GM19023 (cell line): ENCODE measurements around the gene RAB32.
A peak's percentile ranks its signal among the peaks of the same experiment; 100 is the strongest.
"Not testable (repeated sequence)": the region's sequence is repeated elsewhere in the genome, so short reads cannot be mapped to it uniquely, and the experiment has no call there.

Source experiments
- ATAC-seq: cut with Tn5 transposase; IDR thresholded peaks from one replicate; pipeline ENCODE4 v1.9.1; 2021; ENCODE audit warnings: mild to moderate bottlenecking, moderate library complexity; ENCODE audit not compliant: unreplicated experiment

The RAB32 gene

GRCh38 chr6:146543211-146543939 is at the start of gene RAB32:
TSS of gene RAB32 (plus strand) at chr6:146543833. CDS start at chr6:146543872, 39 bp downstream.
- peak; percentile 88 for ATAC-seq

DNA sequence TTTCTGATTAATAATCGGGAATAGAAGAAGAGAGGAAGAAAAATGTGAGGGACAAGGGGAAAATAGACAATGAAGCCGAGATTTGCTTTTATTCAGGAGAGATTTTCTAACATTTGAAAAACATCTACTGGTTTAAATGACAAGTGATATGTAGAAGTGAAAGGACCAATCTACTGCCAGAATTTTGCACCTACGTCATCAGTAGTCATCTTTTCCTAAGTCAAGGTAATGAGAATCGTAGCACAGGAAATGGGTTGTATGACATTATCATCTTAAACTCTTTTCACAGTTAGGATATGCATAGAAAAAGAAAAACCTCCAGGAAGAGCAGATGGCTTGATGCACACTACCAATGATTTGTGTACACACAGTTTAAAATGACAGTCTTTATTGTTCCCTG is 45.3 kb upstream of the RAB32 start:
- no peak for ATAC-seq

DNA sequence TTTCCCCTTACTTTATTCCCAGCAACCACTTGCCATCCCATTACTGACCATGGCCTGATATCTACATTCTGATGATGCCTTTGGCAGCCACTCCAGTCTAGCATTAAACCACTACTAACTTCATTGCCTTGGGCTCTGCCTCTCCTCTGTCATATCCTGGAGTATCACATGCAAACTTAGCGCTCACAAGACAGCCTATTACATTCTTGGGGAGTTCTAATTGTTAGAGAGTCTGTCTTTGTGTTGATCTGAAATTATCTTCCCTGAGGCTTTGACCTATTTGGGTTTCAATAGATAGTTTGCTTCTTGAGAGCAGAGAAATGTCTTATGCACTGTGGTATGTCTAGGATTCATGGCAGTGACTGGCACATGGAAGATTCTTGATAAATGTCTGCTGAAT is 40.5 kb upstream of the RAB32 start:
- ATAC-seq: no peak

GRCh38 chr6:146515212-146515611 is 28.4 kb upstream of the RAB32 start:
- no peak for ATAC-seq

GRCh38 chr6:146526192-146526591 is 17.4 kb upstream of the RAB32 start:
- ATAC-seq: no peak

GRCh38 chr6:146532702-146533101 is 10.9 kb upstream of the RAB32 start:
- ATAC-seq: no peak

- ATAC-seq: no peak
Measured at GRCh38 chr6:146542881-146543210, 787 bp upstream of the RAB32 start.

- ATAC-seq: peak; percentile 28
Measured at GRCh38 chr6:146543940-146544615, 445 bp downstream of the RAB32 start.

GRCh38 chr6:146544616-146545182 is 1.1 kb downstream of the RAB32 start:
- ATAC-seq: no peak

DNA sequence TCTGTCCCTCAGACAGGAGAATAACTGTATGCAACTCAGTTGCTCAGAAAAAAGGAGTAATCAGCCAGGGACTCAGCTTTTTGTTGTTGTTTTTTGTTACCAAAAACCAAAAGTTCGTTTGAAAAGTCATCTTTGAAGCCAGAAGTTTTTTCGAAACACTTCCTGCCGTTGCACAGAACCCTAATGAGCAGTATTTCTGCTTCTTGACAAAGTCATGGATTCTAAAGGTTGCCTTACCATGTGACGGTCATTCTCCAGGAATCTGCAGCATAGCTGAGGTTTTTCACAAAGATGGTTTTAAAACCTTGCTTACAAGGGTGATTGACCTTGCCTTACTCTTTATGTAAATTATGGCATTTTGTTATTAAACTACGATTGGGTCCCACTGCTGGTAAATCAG is 1.9 kb downstream of the RAB32 start:
- ATAC-seq: no peak

DNA sequence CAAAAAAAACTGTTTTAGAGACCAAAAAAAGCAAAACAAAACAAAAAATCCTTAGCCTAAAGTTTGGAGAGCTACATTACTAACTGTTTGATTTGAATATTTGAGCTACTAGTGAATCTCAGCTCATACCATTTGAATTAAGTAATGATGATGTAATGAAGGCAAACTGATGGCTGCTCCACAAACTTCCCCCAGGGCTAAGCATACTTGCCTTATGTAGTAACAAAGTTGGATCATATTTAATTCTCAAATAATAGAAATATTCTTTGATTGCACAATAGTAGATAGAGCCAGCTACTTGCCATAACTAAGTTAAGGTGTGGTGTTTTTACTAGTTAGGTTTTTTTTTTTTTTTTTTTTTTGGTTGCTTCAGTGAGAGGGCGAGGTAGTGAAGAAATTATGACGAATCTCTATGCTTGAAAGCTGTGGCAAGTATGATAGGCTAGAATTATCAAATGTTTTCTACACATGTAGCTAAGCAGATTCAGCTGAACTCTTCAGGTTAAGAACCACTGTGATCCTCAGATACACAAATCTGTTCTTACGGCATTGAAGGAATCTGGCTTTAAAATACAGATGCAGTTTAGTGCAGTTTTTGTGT is 2.9 kb downstream of the RAB32 start:
- no peak for ATAC-seq

DNA sequence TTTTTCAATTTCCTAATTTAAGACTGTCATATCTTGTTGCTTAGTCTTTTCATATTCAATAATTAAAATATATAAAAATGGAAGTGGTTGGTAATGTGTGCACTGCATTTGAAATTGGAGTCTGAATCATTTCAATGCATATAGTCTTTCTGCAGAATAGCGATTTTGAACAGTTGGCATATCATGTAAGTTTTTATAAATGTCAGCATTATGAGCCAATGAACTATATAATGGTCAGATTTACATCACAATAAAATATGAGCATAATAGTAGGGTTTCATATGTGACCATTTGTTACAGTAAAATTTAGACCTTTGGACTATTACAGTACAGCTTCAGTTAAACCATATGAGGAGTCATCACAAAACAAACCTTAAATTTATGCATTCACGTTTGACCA is 4.3 kb downstream of the RAB32 start:
- no peak for ATAC-seq

DNA sequence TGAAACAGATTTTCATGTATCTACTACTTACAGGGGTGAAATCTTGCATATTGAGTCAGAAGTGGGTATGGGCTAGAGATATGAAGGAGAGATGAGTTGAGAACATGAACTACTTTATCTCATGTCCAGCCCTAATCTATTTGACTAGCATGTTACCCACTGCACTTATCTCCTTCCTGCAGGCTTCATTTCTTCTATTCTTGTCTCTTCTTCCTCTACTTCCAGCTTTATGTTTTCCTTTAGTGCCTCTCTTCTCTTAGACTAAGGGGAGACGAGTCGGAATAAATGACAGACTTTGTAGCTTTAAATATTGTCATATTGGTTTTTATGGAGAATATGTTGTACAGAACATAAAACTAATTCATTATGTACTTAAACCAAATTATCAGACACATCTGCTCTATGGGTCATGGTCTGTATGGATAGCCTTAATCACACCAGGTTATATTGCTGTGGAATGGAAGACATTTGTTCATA is 5.3 kb downstream of the RAB32 start:
- ATAC-seq: no peak

GRCh38 chr6:146550911-146551310 is 7.3 kb downstream of the RAB32 start:
- no peak for ATAC-seq

GRCh38 chr6:146551545-146551944 is 7.9 kb downstream of the RAB32 start:
- ATAC-seq: no peak

DNA sequence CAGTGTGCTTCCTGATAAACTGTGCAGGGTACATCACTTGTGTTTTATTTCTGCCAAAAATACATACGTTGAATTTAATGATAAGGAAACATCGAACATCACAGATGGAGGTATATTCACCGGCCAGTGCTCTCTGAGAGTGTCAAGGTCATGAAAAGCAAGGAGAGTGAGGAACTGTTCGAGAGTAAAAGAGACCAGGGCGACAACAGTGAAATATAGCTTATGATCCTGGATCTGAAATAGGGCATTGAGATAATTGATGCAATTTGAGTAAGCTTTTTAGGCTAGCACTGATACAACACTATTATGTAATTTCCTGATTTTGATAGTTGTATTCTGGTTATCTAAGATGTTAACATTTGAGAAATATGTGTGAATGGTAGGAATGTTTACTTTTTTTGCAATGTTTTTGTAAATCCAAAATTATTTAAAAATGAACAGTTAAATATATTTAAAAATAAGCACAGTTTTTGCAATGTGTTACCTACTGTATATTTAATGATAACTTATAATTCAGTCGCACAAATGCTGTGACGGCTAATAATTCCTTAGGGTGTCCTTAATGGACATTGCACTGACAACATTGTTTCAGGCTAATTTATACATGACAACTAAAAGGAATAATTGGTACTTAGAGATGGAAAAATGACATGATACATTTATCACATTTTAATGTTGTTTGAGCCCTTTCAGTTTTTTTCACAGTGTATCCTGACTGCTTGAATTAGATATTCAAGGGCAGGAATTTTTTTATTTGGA is 9.9 kb downstream of the RAB32 start:
- no peak for ATAC-seq

- no peak for ATAC-seq
Measured at GRCh38 chr6:146560607-146561006, 17.0 kb downstream of the RAB32 start.

GRCh38 chr6:146566661-146567060 is 23.0 kb downstream of the RAB32 start:
- ATAC-seq: not testable (repeated sequence)

DNA sequence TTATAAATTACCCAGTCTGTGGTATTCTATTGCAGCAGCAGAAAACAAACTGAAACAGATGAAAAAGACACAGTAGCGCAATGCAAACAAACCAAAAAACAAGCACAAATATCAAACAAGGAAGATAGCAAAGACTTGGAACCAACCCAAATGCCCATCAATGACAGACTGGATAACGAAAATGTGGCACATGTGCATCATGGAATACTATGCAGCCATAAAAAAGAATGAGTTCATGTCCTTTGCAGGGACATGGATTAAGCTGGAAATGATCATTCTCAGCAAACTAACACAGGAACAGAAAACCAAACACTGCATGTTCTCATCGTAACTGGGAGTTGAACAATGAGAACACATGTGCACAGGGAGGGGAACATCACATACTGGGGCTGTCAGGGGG is 25.0 kb downstream of the RAB32 start:
- ATAC-seq: not testable (repeated sequence)

- no peak for ATAC-seq
Measured at GRCh38 chr6:146574211-146574610, 30.6 kb downstream of the RAB32 start.

DNA sequence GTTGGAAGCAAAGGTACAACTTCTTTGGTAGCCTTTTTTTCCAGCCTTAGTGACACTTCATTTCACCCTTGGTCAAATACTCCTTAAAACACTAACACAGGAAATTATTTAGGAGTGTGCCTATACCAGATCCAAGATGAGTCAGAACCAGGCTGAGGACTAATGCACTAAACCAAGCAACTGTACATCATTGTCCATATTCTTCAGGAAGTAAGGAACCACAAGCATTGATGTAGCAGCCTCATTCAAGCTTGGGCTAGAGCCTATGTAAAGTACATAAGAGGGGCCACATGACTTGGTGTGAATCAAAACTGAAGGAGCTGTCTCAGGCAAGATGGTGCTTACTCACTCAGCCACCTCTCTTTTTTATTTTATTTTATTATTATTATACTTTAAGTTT is 34.4 kb downstream of the RAB32 start:
- ATAC-seq: no peak
